ENCODE results near the gene SLC9C2. TPM values are rescaled to one million over a fixed set of nuclear protein-coding genes. Genes with fewer than 3 reads are reported as not detected.

SLC9C2 gene
- total RNA-seq, 1 experiment from 2014 or later = not detected

DNA sequence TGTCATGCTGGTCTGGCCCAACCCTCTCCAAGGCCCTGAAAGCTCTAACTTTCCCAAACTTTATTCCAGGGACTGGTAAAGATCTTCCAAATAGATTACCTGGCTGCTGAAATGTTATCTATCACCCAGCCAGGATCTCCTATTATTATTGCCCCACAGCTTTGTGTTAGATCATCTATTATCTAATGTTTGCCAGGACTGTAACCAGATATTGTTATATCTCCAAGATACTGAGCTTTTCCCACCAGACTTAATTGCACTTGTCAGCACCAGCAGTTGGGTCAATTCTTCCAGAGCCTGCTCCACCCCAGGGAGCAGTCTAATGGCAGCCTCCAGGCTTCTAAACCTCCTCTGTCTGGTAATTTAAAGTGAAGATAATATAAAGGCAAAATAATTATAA lies 66.6 kb downstream of the SLC9C2 start:
- H3K4me3 ChIP-seq (ENCODE audit: low read depth in 2 of 2, low read length in 2 of 2) = no peak overlapping the region
- CTCF ChIA-PET = no interaction called here
- TF ChIP-seq POLR2AphosphoS5 (IDR thresholded peaks at IDR 0.05; ENCODE audit: low read depth, low read length) = no peak
- no peak for TF ChIP-seq TCF7L2 (IDR thresholded peaks at IDR 0.05; ENCODE audit: low read depth, low read length)
- TF ChIP-seq SIN3A (IDR thresholded peaks at IDR 0.05; ENCODE audit: borderline replicate concordance, insufficient read depth, low read depth, low read length) = no peak
- TF ChIP-seq, protein P1, sequence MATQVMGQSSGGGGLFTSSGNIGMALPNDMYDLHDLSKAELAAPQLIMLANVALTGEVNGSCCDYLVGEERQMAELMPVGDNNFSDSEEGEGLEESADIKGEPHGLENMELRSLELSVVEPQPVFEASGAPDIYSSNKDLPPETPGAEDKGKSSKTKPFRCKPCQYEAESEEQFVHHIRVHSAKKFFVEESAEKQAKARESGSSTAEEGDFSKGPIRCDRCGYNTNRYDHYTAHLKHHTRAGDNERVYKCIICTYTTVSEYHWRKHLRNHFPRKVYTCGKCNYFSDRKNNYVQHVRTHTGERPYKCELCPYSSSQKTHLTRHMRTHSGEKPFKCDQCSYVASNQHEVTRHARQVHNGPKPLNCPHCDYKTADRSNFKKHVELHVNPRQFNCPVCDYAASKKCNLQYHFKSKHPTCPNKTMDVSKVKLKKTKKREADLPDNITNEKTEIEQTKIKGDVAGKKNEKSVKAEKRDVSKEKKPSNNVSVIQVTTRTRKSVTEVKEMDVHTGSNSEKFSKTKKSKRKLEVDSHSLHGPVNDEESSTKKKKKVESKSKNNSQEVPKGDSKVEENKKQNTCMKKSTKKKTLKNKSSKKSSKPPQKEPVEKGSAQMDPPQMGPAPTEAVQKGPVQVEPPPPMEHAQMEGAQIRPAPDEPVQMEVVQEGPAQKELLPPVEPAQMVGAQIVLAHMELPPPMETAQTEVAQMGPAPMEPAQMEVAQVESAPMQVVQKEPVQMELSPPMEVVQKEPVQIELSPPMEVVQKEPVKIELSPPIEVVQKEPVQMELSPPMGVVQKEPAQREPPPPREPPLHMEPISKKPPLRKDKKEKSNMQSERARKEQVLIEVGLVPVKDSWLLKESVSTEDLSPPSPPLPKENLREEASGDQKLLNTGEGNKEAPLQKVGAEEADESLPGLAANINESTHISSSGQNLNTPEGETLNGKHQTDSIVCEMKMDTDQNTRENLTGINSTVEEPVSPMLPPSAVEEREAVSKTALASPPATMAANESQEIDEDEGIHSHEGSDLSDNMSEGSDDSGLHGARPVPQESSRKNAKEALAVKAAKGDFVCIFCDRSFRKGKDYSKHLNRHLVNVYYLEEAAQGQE (IDR thresholded peaks at IDR 0.05; ENCODE audit: insufficient read depth in 1 of 2, low read depth in 2 of 2, low read length in 1 of 2) = no peak
- TF ChIP-seq, protein P2, sequence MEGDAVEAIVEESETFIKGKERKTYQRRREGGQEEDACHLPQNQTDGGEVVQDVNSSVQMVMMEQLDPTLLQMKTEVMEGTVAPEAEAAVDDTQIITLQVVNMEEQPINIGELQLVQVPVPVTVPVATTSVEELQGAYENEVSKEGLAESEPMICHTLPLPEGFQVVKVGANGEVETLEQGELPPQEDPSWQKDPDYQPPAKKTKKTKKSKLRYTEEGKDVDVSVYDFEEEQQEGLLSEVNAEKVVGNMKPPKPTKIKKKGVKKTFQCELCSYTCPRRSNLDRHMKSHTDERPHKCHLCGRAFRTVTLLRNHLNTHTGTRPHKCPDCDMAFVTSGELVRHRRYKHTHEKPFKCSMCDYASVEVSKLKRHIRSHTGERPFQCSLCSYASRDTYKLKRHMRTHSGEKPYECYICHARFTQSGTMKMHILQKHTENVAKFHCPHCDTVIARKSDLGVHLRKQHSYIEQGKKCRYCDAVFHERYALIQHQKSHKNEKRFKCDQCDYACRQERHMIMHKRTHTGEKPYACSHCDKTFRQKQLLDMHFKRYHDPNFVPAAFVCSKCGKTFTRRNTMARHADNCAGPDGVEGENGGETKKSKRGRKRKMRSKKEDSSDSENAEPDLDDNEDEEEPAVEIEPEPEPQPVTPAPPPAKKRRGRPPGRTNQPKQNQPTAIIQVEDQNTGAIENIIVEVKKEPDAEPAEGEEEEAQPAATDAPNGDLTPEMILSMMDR (IDR thresholded peaks at IDR 0.05) = no peak
- no peaks in the 10 kb centered on the region for H3K4me1 ChIP-seq (ENCODE audit: control insufficient read depth, insufficient read depth, low read length)
- intact Hi-C loops (cut with micrococcal nuclease; ENCODE audit: unreplicated experiment) = no loop called here
- in situ Hi-C loops (cut with HindIII; ENCODE audit: low pct_unique_long_range_greater_than_20kb, low sequenced_read_pairs) = no loop called here
- H3K36me3 ChIP-seq (ENCODE audit: control insufficient read depth, insufficient read depth, low read length) = no peaks in the 10 kb centered on the region
- no TSS peak for BruUV-seq (replicated peaks)
- ATAC-seq = no peak
- H3K27me3 ChIP-seq (ENCODE audit: control insufficient read depth, insufficient read depth, low read length) = 0 out of 2 replicates have a peak, but pooled peaks cover 2% of the 10 kb centered on the region
- no peaks in the 10 kb centered on the region for H3K9me3 ChIP-seq (ENCODE audit: control insufficient read depth, insufficient read depth, low read depth, low read length)
- POLR2A ChIA-PET = no interaction called here
- no peak overlapping the region for H3K27ac ChIP-seq (ENCODE audit: low read length)
- no peak for DNase-seq (ENCODE audit: low read depth, low spot score)

DNA sequence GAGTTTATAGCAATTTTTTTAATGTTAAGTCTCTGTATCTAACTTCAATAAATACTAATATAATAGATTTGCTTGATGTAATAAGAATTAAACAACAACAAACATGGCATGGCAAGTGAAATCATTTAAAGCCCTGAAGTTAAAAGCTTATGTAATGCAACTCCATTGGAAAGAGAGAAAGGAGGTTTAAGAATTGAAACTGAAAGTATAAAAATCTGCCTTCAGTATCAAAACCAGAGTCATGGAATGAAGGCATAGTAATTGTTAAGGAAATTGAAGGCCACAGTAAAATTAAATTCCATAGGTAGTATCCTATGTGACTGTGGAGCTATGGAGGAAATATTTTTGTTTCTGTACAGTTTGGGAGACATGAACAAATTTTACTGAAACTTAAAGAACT lies 70.6 kb downstream of the SLC9C2 start:
- TF ChIP-seq, protein P1 (IDR thresholded peaks at IDR 0.05; ENCODE audit: insufficient read depth in 1 of 2, low read depth in 2 of 2, low read length in 1 of 2) = no peak
- TF ChIP-seq, protein P2 (IDR thresholded peaks at IDR 0.05) = no peak
- TF ChIP-seq TCF7L2 (IDR thresholded peaks at IDR 0.05; ENCODE audit: low read depth, low read length) (no peak), POLR2AphosphoS5 (IDR thresholded peaks at IDR 0.05; ENCODE audit: low read depth, low read length) (no peak), SIN3A (IDR thresholded peaks at IDR 0.05; ENCODE audit: borderline replicate concordance, insufficient read depth, low read depth, low read length) (no peak)
- ChIA-PET POLR2A (no interaction called here), CTCF (no interaction called here)
- in situ Hi-C loops (cut with HindIII; ENCODE audit: low pct_unique_long_range_greater_than_20kb, low sequenced_read_pairs) (no loop called here), intact Hi-C loops (cut with micrococcal nuclease; ENCODE audit: unreplicated experiment) (no loop called here)
- Histone ChIP-seq H3K27ac (ENCODE audit: low read length) (no peak overlapping the region), H3K36me3 (ENCODE audit: control insufficient read depth, insufficient read depth, low read length) (no peaks in the 10 kb centered on the region), H3K4me1 (ENCODE audit: control insufficient read depth, insufficient read depth, low read length) (no peaks in the 10 kb centered on the region), H3K9me3 (ENCODE audit: control insufficient read depth, insufficient read depth, low read depth, low read length) (no peaks in the 10 kb centered on the region), H3K4me3 (ENCODE audit: low read depth in 2 of 2, low read length in 2 of 2) (no peak overlapping the region), H3K27me3 (ENCODE audit: control insufficient read depth, insufficient read depth, low read length) (peaks cover 2% of the 10 kb centered on the region; the same call in 1 of the 2 replicates)
- no peak for ATAC-seq
- no TSS peak for BruUV-seq (replicated peaks)
- no peak for DNase-seq (ENCODE audit: low read depth, low spot score)

All from Panc1 (cell line).